ENCODE measurements around the gene ATP9B.

The ATP9B gene

GRCh38 chr18:79046522-79046921 is 22.7 kb upstream of the ATP9B start:
- no peak; the same call in 2 of the 3 replicates for ATAC-seq
- TF ChIP-seq TOX (CRISPR knock-in tag; IDR thresholded peaks at IDR 0.05; ENCODE audit: borderline replicate concordance) (no peak), CSDC2 (CRISPR knock-in tag; IDR thresholded peaks at IDR 0.05) (no peak), RARB (CRISPR knock-in tag; IDR thresholded peaks at IDR 0.05) (no peak), CSRNP3 (CRISPR knock-in tag; IDR thresholded peaks at IDR 0.05) (no peak), ZFP30 (CRISPR knock-in tag; IDR thresholded peaks at IDR 0.05) (no peak), POU6F1 (CRISPR knock-in tag; IDR thresholded peaks at IDR 0.05; ENCODE audit: borderline replicate concordance, low read depth) (no peak), TSHZ2 (CRISPR knock-in tag; IDR thresholded peaks at IDR 0.05) (no peak), ZNF70 (CRISPR knock-in tag; IDR thresholded peaks at IDR 0.05) (no peak), ZNF8 (CRISPR knock-in tag; IDR thresholded peaks at IDR 0.05) (no peak)

GRCh38 chr18:79047556-79048244 is 21.5 kb upstream of the ATP9B start:
- no peak for TF ChIP-seq TCF4 (CRISPR knock-in tag; IDR thresholded peaks at IDR 0.05; ENCODE audit: borderline replicate concordance)
- TF ChIP-seq TSHZ2 (CRISPR knock-in tag; IDR thresholded peaks at IDR 0.05), result no peak
- no peak for TF ChIP-seq CSDC2 (CRISPR knock-in tag; IDR thresholded peaks at IDR 0.05)
- no peak for TF ChIP-seq ZNF70 (CRISPR knock-in tag; IDR thresholded peaks at IDR 0.05)
- TF ChIP-seq SNAI2 (CRISPR knock-in tag; IDR thresholded peaks at IDR 0.05), result no peak
- no peak for TF ChIP-seq ESRRG (CRISPR knock-in tag; IDR thresholded peaks at IDR 0.05)
- TF ChIP-seq RARB (CRISPR knock-in tag; IDR thresholded peaks at IDR 0.05), result no peak
- no peak for TF ChIP-seq OSR1 (CRISPR knock-in tag; IDR thresholded peaks at IDR 0.05)
- TF ChIP-seq ZC3H10 (CRISPR knock-in tag; IDR thresholded peaks at IDR 0.05), result no peak
- TF ChIP-seq CSRNP3 (CRISPR knock-in tag; IDR thresholded peaks at IDR 0.05), result no peak
- no peak for TF ChIP-seq GLIS3 (CRISPR knock-in tag; IDR thresholded peaks at IDR 0.05)
- no peak for TF ChIP-seq ZNF8 (CRISPR knock-in tag; IDR thresholded peaks at IDR 0.05)
- TF ChIP-seq ZFP3 (CRISPR knock-in tag; IDR thresholded peaks at IDR 0.05), result no peak
- TF ChIP-seq PPARA (CRISPR knock-in tag; IDR thresholded peaks at IDR 0.05; ENCODE audit: borderline replicate concordance), result no peak
- TF ChIP-seq ZFP30 (CRISPR knock-in tag; IDR thresholded peaks at IDR 0.05), result no peak
- TF ChIP-seq ARNTL (CRISPR knock-in tag; IDR thresholded peaks at IDR 0.05; ENCODE audit: borderline replicate concordance, low read depth), result no peak

GRCh38 chr18:79048245-79048632 is 21.0 kb upstream of the ATP9B start:
- TF ChIP-seq PPARA (CRISPR knock-in tag; IDR thresholded peaks at IDR 0.05; ENCODE audit: borderline replicate concordance) (no peak), ZFP30 (CRISPR knock-in tag; IDR thresholded peaks at IDR 0.05) (no peak), POU6F1 (CRISPR knock-in tag; IDR thresholded peaks at IDR 0.05; ENCODE audit: borderline replicate concordance, low read depth) (no peak), TCF4 (CRISPR knock-in tag; IDR thresholded peaks at IDR 0.05; ENCODE audit: borderline replicate concordance) (no peak), RARB (CRISPR knock-in tag; IDR thresholded peaks at IDR 0.05) (no peak), ZNF8 (CRISPR knock-in tag; IDR thresholded peaks at IDR 0.05) (no peak), ZNF70 (CRISPR knock-in tag; IDR thresholded peaks at IDR 0.05) (no peak), ZNF565 (CRISPR knock-in tag; conservative IDR thresholded peaks at IDR 0.05; ENCODE audit: low read depth) (no peak), TOX (CRISPR knock-in tag; IDR thresholded peaks at IDR 0.05; ENCODE audit: borderline replicate concordance) (no peak), GLIS3 (CRISPR knock-in tag; IDR thresholded peaks at IDR 0.05) (no peak), ZC3H10 (CRISPR knock-in tag; IDR thresholded peaks at IDR 0.05) (no peak), CSRNP3 (CRISPR knock-in tag; IDR thresholded peaks at IDR 0.05) (no peak), ESRRG (CRISPR knock-in tag; IDR thresholded peaks at IDR 0.05) (no peak)
- no peak for ATAC-seq

More at GRCh38 chr18:79047556-79048244, 21.5 kb upstream of the ATP9B start:
- ATAC-seq, result no peak
